GM13977 (cell line): ENCODE results near the gene POLDIP2.

ENCODE experiments used
- DNase-seq: peaks from one replicate; pipeline ENCODE4 v3.0.0; 2012; ENCODE audit warnings: low spot score
- in situ Hi-C: fragments of 300-500 bp; cut with MboI; formaldehyde crosslinking; loops from one replicate; pipeline ENCODE4 v1.12.0; 2022; ENCODE audit warnings: low sequenced_read_pairs, low pct_unique_long_range_greater_than_20kb, mixed read lengths, inconsistent platforms; ENCODE audit not compliant: unreplicated experiment
- TF ChIP-seq, protein P1 (sequence below): IDR thresholded peaks from 2 replicates; pipeline ENCODE4 v1.5.1; 2012; ENCODE audit warnings: mild to moderate bottlenecking, control low read depth; ENCODE audit not compliant: insufficient read depth; ENCODE audit errors: extremely low read depth, missing control alignments

Gene POLDIP2

GRCh38 chr17:28335201-28335958 lies 21.9 kb downstream of the POLDIP2 start, which contains the start of the genes IFT20 and TNFAIP1:
IFT20 (minus strand) TSS chr17:28335472; CDS start chr17:28331985, 3,487 bp downstream.
TNFAIP1 (plus strand) TSS chr17:28335761; CDS start chr17:28339522, 3,761 bp downstream.
- DNase-seq = peak; percentile 97
- TF ChIP-seq, protein P1, sequence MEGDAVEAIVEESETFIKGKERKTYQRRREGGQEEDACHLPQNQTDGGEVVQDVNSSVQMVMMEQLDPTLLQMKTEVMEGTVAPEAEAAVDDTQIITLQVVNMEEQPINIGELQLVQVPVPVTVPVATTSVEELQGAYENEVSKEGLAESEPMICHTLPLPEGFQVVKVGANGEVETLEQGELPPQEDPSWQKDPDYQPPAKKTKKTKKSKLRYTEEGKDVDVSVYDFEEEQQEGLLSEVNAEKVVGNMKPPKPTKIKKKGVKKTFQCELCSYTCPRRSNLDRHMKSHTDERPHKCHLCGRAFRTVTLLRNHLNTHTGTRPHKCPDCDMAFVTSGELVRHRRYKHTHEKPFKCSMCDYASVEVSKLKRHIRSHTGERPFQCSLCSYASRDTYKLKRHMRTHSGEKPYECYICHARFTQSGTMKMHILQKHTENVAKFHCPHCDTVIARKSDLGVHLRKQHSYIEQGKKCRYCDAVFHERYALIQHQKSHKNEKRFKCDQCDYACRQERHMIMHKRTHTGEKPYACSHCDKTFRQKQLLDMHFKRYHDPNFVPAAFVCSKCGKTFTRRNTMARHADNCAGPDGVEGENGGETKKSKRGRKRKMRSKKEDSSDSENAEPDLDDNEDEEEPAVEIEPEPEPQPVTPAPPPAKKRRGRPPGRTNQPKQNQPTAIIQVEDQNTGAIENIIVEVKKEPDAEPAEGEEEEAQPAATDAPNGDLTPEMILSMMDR = peak; percentile 21
- in situ Hi-C loops = no loop called here

DNA sequence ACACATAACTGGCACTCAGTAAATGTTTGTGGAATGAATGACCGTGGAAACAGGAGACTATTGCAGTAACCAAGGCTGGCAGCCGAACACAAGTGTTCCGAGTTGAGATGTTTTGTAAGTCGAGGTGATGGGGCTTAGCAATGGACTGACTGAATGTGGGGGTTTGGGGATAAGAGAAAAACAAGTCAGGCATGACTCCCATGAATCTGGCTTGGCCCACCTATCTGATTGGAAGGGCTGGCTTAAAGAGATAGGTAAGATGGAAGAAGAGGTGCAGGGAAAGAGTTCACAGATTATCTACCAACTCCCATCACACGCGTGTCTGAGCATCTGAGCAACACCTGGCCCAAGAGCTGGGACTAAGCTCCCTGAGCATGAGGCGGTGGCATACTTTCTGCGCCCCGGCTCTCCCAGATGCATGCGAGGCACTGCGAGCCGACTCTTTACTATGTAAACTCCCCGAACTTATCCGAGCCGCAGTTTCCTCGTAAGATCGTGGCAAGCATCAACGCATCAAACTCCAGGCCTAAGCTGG lies 22.6 kb downstream of the POLDIP2 start:
- in situ Hi-C loops = no loop called here
- TF ChIP-seq, protein P1 = no peak
- DNase-seq = no peak

DNA sequence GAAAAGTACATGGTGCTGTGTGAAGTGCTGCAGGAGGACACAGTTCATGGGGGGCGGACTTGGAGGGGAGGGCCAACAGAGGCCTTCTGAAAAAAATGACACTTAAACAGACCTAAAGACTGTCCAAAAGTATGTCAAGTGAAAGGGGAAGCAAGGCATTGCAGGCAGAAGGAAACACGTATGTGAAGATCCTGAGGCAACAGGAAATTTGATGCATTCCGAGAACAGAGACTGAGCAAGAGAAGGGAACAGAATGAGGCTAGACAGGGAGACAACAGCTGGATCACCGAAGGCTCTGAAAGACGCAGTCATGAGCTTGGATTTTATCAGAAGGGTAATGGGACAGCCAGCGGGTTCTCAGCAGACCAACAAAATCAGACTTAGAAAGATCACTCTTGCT lies 23.2 kb downstream of the POLDIP2 start:
- TF ChIP-seq, protein P1 = no peak
- no peak for DNase-seq
- in situ Hi-C loops = no loop called here

DNA sequence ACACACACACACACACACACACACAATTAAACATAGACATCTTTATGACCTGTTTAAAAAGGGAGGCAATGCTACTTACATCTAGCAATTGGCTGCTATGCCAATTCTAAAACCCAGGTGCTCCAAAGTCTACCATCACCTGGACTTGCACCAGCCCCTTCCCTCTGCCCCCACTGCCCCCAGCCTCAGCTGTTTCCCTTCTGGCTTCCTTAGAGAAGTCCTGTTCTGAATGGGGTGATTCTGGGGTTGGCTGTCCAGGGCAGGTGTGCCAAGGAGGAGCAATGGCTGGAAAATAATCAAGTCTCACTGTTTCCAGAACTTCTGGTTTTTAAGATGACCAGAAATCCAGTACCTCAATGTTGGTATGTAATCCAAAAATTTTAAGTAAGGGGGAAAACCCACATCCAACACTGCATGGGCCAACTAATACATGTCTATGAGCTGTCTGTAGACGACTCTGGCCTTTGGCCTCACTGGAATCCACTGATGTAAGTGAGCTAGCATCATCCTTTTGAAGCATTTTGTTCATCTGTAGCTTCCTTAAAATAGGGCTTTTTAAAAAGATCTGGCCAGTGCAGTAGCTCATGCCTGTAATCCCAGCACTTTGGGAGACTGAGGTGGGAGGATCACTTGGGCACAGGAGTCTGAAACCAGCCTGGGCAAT lies 24.1 kb downstream of the POLDIP2 start:
- no peak for DNase-seq
- TF ChIP-seq, protein P1 = no peak
- in situ Hi-C loops = no loop called here

- DNase-seq = no peak
- in situ Hi-C loops = no loop called here
Observed at GRCh38 chr17:28331891-28332420, 25.4 kb downstream of the POLDIP2 start.

DNA sequence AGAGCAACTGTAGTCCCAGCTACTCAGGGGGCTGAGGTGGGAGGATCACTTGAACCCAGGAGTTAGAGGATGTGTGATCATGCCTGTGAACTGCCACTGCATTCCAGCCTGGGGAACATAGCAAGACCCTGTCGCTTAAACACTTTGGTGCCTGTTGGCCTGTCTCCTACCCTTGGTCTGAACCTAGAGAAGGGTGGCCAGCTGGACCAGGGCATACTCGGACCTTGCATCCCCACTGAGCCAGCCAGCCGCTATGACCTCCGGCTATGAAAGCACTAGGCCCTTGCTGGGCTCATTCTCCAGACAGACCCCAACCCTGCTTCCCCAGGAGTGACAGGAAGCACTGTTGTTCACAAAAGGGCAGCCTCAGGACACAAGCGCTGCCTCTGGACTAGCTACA lies 26.7 kb downstream of the POLDIP2 start:
- in situ Hi-C loops = no loop called here
- TF ChIP-seq, protein P1 = no peak

More at GRCh38 chr17:28331891-28332420, 25.4 kb downstream of the POLDIP2 start:
- TF ChIP-seq, protein P1 = no peak

More for the DNA sequence above, 26.7 kb downstream of the POLDIP2 start:
- no peak for DNase-seq
